ENCODE data around the gene CCZ1. TPM values are rescaled to one million over a fixed set of nuclear protein-coding genes. Genes with fewer than 3 reads are reported as not detected.
"Not testable (repeated sequence)": the region's sequence is repeated elsewhere in the genome, so short reads cannot be mapped to it uniquely, and the experiment has no call there.

CCZ1 gene
- total and polyA plus RNA-seq, 2 donors: 46.4 to 63.6 TPM

GRCh38 chr7:5867060-5867459, 31.5 kb upstream of the CCZ1 start:
- H3K27me3 ChIP-seq (ENCODE audit: control insufficient read depth in 2 of 2, insufficient read depth in 1 of 2, low read length in 1 of 2): peaks cover 0 to 2% of the 10 kb centered on the region in 2 donors
- no peak overlapping the region for H3K27ac ChIP-seq (ENCODE audit: low read depth in 1 of 2, low read length in 1 of 2)
- no peaks in the 10 kb centered on the region for H3K9me3 ChIP-seq (ENCODE audit: control insufficient read depth in 2 of 2, insufficient read depth in 1 of 2, low read length in 1 of 2)
- H3K4me1 ChIP-seq (ENCODE audit: control insufficient read depth in 2 of 2, insufficient read depth in 2 of 2, low read length in 2 of 2): no peaks in the 10 kb centered on the region
- no peak for DNase-seq (ENCODE audit: low read depth in 6 of 9, low spot score in 9 of 9)
- H3K4me3 ChIP-seq (ENCODE audit: low read length in 2 of 2): no peak overlapping the region
- H3K36me3 ChIP-seq (ENCODE audit: control insufficient read depth in 2 of 2, insufficient read depth in 2 of 2, low read length in 1 of 2): no peaks in the 10 kb centered on the region
- WGBS: 91% methylated on average over 6 of the region's 6 CpGs

- H3K36me3 ChIP-seq (ENCODE audit: control insufficient read depth in 2 of 2, insufficient read depth in 2 of 2, low read length in 1 of 2); H3K9me3 ChIP-seq (ENCODE audit: control insufficient read depth in 2 of 2, insufficient read depth in 1 of 2, low read length in 1 of 2); H3K4me1 ChIP-seq (ENCODE audit: control insufficient read depth in 2 of 2, insufficient read depth in 2 of 2, low read length in 2 of 2); H3K4me3 ChIP-seq (ENCODE audit: low read length in 2 of 2); H3K27me3 ChIP-seq (ENCODE audit: control insufficient read depth in 2 of 2, insufficient read depth in 1 of 2, low read length in 1 of 2); DNase-seq (ENCODE audit: low read depth in 6 of 9, low spot score in 9 of 9); H3K27ac ChIP-seq (ENCODE audit: low read depth in 1 of 2, low read length in 1 of 2): not testable (repeated sequence)
- WGBS: 88% methylated on average over 6 of the region's 6 CpGs
Measured at GRCh38 chr7:5868928-5869341, 29.6 kb upstream of the CCZ1 start.

DNA sequence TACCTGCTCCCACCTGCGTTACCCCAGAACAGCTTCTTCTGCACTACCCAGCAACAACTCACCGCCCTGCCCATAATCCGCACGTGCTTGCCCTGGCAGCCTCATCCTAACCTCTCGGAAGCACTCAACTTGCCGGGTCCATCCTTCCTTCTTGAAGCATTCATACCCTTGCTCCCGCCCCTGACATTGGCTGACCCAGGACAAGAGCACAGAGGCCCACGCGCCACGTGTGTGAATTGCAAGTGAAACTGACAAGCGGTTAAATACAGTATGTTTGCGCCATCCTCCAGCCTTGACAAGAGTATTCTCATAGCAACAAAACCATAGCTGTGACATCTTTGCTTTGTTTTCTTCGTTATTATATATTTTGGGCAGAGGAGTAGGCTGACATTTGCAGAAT, 28.8 kb upstream of the CCZ1 start:
- no peaks in the 10 kb centered on the region for H3K9me3 ChIP-seq (ENCODE audit: control insufficient read depth in 2 of 2, insufficient read depth in 1 of 2, low read length in 1 of 2)
- H3K36me3 ChIP-seq (ENCODE audit: control insufficient read depth in 2 of 2, insufficient read depth in 2 of 2, low read length in 1 of 2): no peaks in the 10 kb centered on the region
- H3K27ac ChIP-seq (ENCODE audit: low read depth in 1 of 2, low read length in 1 of 2): peak overlapping the region in 1 of 2 donors; percentile 18
- WGBS: 96% methylated on average over 13 of the region's 13 CpGs
- DNase-seq (ENCODE audit: low read depth in 6 of 9, low spot score in 9 of 9): no peak
- H3K27me3 ChIP-seq (ENCODE audit: control insufficient read depth in 2 of 2, insufficient read depth in 1 of 2, low read length in 1 of 2): no peaks in the 10 kb centered on the region
- no peaks in the 10 kb centered on the region for H3K4me1 ChIP-seq (ENCODE audit: control insufficient read depth in 2 of 2, insufficient read depth in 2 of 2, low read length in 2 of 2)
- H3K4me3 ChIP-seq (ENCODE audit: low read length in 2 of 2): no peak overlapping the region

GRCh38 chr7:5870311-5870710, 28.2 kb upstream of the CCZ1 start:
- WGBS: 98% methylated on average over 2 of the region's 2 CpGs

GRCh38 chr7:5872326-5872725, 26.2 kb upstream of the CCZ1 start:
- no peak for DNase-seq (ENCODE audit: low read depth in 6 of 9, low spot score in 9 of 9)
- Histone ChIP-seq H3K36me3 (ENCODE audit: control insufficient read depth in 2 of 2, insufficient read depth in 2 of 2, low read length in 1 of 2) (no peaks in the 10 kb centered on the region), H3K27ac (ENCODE audit: low read depth in 1 of 2, low read length in 1 of 2) (no peak overlapping the region), H3K4me3 (ENCODE audit: low read length in 2 of 2) (no peak overlapping the region), H3K9me3 (ENCODE audit: control insufficient read depth in 2 of 2, insufficient read depth in 1 of 2, low read length in 1 of 2) (no peaks in the 10 kb centered on the region), H3K4me1 (ENCODE audit: control insufficient read depth in 2 of 2, insufficient read depth in 2 of 2, low read length in 2 of 2) (no peaks in the 10 kb centered on the region), H3K27me3 (ENCODE audit: control insufficient read depth in 2 of 2, insufficient read depth in 1 of 2, low read length in 1 of 2) (no peaks in the 10 kb centered on the region)
- 95% methylated on average over 7 of the region's 7 CpGs for WGBS

More at GRCh38 chr7:5870311-5870710, 28.2 kb upstream of the CCZ1 start:
- Histone ChIP-seq H3K36me3 (ENCODE audit: control insufficient read depth in 2 of 2, insufficient read depth in 2 of 2, low read length in 1 of 2) (no peaks in the 10 kb centered on the region), H3K27ac (ENCODE audit: low read depth in 1 of 2, low read length in 1 of 2) (no peak overlapping the region), H3K27me3 (ENCODE audit: control insufficient read depth in 2 of 2, insufficient read depth in 1 of 2, low read length in 1 of 2) (no peaks in the 10 kb centered on the region), H3K4me3 (ENCODE audit: low read length in 2 of 2) (no peak overlapping the region), H3K4me1 (ENCODE audit: control insufficient read depth in 2 of 2, insufficient read depth in 2 of 2, low read length in 2 of 2) (no peaks in the 10 kb centered on the region), H3K9me3 (ENCODE audit: control insufficient read depth in 2 of 2, insufficient read depth in 1 of 2, low read length in 1 of 2) (no peaks in the 10 kb centered on the region)
- no peak for DNase-seq (ENCODE audit: low read depth in 6 of 9, low spot score in 9 of 9)

DNA sequence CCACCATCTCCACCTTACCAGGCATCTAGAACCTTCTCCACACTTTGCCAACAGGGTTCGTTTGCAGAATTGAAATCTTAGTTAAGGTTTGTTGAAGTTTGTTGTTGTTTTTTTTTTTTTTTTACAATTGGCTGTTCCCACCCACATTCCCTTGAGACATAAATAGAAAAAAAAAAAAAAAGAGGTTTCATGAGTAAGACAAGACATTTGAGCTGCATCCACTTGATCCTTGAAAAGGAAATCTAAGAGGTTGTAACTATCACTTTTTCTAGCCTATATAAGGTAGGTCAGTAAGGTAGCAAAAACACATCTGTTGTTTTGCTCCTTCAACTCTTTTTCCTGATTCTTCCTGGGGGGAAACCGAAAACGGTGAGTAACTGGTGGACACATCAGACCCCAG, 18.9 kb upstream of the CCZ1 start:
- not testable (repeated sequence) for DNase-seq (ENCODE audit: low read depth in 6 of 9, low spot score in 9 of 9); H3K9me3 ChIP-seq (ENCODE audit: control insufficient read depth in 2 of 2, insufficient read depth in 1 of 2, low read length in 1 of 2); H3K4me1 ChIP-seq (ENCODE audit: control insufficient read depth in 2 of 2, insufficient read depth in 2 of 2, low read length in 2 of 2); H3K4me3 ChIP-seq (ENCODE audit: low read length in 2 of 2); H3K27me3 ChIP-seq (ENCODE audit: control insufficient read depth in 2 of 2, insufficient read depth in 1 of 2, low read length in 1 of 2); H3K27ac ChIP-seq (ENCODE audit: low read depth in 1 of 2, low read length in 1 of 2); H3K36me3 ChIP-seq (ENCODE audit: control insufficient read depth in 2 of 2, insufficient read depth in 2 of 2, low read length in 1 of 2)
- 90% methylated on average over 3 of the region's 3 CpGs for WGBS

- not testable (repeated sequence) for H3K27me3 ChIP-seq (ENCODE audit: control insufficient read depth in 2 of 2, insufficient read depth in 1 of 2, low read length in 1 of 2); DNase-seq (ENCODE audit: low read depth in 6 of 9, low spot score in 9 of 9); H3K36me3 ChIP-seq (ENCODE audit: control insufficient read depth in 2 of 2, insufficient read depth in 2 of 2, low read length in 1 of 2); H3K9me3 ChIP-seq (ENCODE audit: control insufficient read depth in 2 of 2, insufficient read depth in 1 of 2, low read length in 1 of 2); H3K27ac ChIP-seq (ENCODE audit: low read depth in 1 of 2, low read length in 1 of 2); H3K4me1 ChIP-seq (ENCODE audit: control insufficient read depth in 2 of 2, insufficient read depth in 2 of 2, low read length in 2 of 2); H3K4me3 ChIP-seq (ENCODE audit: low read length in 2 of 2)
- WGBS: 93% methylated on average over 6 of the region's 6 CpGs
Measured at GRCh38 chr7:5880106-5880505, 18.4 kb upstream of the CCZ1 start.

- H3K27me3 ChIP-seq (ENCODE audit: control insufficient read depth in 2 of 2, insufficient read depth in 1 of 2, low read length in 1 of 2); H3K27ac ChIP-seq (ENCODE audit: low read depth in 1 of 2, low read length in 1 of 2); H3K4me1 ChIP-seq (ENCODE audit: control insufficient read depth in 2 of 2, insufficient read depth in 2 of 2, low read length in 2 of 2); H3K36me3 ChIP-seq (ENCODE audit: control insufficient read depth in 2 of 2, insufficient read depth in 2 of 2, low read length in 1 of 2); H3K9me3 ChIP-seq (ENCODE audit: control insufficient read depth in 2 of 2, insufficient read depth in 1 of 2, low read length in 1 of 2); DNase-seq (ENCODE audit: low read depth in 6 of 9, low spot score in 9 of 9); H3K4me3 ChIP-seq (ENCODE audit: low read length in 2 of 2): not testable (repeated sequence)
- WGBS: 97% methylated on average over 5 of the region's 5 CpGs
Measured at GRCh38 chr7:5884431-5884830, 14.1 kb upstream of the CCZ1 start.

DNA sequence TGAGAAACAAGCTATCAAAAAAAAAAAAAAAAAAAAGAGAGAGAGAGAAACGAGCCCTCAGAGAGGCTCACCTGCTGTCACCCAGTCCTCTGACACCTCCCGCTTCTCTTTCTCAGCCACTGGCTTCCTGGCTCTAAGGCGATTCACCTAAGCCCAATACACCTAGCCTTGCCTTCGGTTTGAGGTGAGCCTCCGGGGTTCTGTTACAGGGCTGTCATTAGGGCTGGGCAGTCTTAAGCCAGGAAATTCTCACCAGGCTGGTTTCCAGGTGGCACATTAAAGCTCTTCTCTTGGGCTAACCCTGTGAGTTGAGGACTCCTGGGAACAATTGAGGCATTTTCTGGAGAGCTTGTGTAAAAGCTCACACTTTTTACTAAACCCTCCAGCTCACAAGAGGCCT, 10.5 kb upstream of the CCZ1 start:
- DNase-seq (ENCODE audit: low read depth in 6 of 9, low spot score in 9 of 9): not testable (repeated sequence)
- WGBS: 92% methylated on average over 5 of the region's 5 CpGs

DNA sequence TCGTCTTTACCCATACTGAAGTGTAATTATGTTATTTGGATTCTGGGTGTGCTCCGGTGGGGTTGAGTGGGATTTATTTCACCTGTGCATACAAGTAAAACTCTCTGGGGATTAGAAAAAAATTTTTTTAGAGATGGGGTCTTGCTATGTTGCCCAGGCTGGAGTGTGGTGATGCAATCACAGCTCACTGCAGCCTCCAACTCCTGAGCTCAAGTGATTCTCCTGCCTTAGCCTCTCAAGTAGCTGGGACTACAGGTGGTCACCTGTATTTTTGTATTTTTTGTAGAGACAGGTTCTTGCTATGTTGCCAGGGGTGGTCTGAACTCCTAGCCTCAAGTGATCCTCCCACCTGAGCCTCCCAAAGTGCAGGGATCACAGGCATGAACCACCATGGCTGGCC, 8.3 kb upstream of the CCZ1 start:
- not testable (repeated sequence) for H3K27me3 ChIP-seq (ENCODE audit: control insufficient read depth in 2 of 2, insufficient read depth in 1 of 2, low read length in 1 of 2); H3K36me3 ChIP-seq (ENCODE audit: control insufficient read depth in 2 of 2, insufficient read depth in 2 of 2, low read length in 1 of 2); H3K4me1 ChIP-seq (ENCODE audit: control insufficient read depth in 2 of 2, insufficient read depth in 2 of 2, low read length in 2 of 2); DNase-seq (ENCODE audit: low read depth in 6 of 9, low spot score in 9 of 9); H3K9me3 ChIP-seq (ENCODE audit: control insufficient read depth in 2 of 2, insufficient read depth in 1 of 2, low read length in 1 of 2); H3K27ac ChIP-seq (ENCODE audit: low read depth in 1 of 2, low read length in 1 of 2); H3K4me3 ChIP-seq (ENCODE audit: low read length in 2 of 2)
- 96% methylated on average over 2 of the region's 2 CpGs for WGBS

More for the DNA sequence above, 10.5 kb upstream of the CCZ1 start:
- H3K4me1 ChIP-seq (ENCODE audit: control insufficient read depth in 2 of 2, insufficient read depth in 2 of 2, low read length in 2 of 2); H3K9me3 ChIP-seq (ENCODE audit: control insufficient read depth in 2 of 2, insufficient read depth in 1 of 2, low read length in 1 of 2); H3K4me3 ChIP-seq (ENCODE audit: low read length in 2 of 2); H3K36me3 ChIP-seq (ENCODE audit: control insufficient read depth in 2 of 2, insufficient read depth in 2 of 2, low read length in 1 of 2); H3K27ac ChIP-seq (ENCODE audit: low read depth in 1 of 2, low read length in 1 of 2); H3K27me3 ChIP-seq (ENCODE audit: control insufficient read depth in 2 of 2, insufficient read depth in 1 of 2, low read length in 1 of 2): not testable (repeated sequence)
